GM19023 (cell line): ENCODE measurements around the gene LLCFC1.

ENCODE experiments used
- ATAC-seq: cut with Tn5 transposase; IDR thresholded peaks from one replicate; pipeline ENCODE4 v1.9.1; 2021; ENCODE audit warnings: mild to moderate bottlenecking, moderate library complexity; ENCODE audit not compliant: unreplicated experiment

The LLCFC1 gene

DNA sequence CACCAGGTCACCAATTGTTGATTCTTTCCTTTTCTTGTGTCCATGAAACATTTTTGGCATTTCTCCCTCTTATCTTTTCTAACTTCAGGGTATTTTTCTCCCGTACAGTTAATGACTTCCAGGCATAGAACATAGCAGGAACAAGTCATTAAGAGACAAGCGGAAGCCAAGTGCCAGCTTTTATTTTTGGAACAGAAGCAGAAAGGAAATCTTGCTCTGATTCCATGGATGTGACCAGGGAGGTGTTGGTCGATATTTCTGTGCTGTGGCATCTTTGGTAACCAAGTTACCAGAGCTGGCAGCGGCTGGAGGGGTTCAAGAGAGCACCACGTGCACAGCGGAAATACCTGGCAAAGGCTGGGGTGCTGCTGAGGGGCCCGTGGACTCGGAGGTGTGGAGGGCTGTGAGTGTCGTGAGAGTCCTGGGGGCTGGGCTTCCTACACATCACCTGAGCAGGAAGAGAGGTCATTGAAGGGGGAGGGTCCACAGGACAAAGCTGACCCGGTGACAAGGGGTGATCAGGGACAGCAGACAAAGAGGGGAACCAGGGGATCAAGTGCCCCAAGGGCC, 1.8 kb downstream of the LLCFC1 start:
- ATAC-seq, result no peak

GRCh38 chr7:142941541-142941940, 2.3 kb downstream of the LLCFC1 start:
- ATAC-seq, result no peak

DNA sequence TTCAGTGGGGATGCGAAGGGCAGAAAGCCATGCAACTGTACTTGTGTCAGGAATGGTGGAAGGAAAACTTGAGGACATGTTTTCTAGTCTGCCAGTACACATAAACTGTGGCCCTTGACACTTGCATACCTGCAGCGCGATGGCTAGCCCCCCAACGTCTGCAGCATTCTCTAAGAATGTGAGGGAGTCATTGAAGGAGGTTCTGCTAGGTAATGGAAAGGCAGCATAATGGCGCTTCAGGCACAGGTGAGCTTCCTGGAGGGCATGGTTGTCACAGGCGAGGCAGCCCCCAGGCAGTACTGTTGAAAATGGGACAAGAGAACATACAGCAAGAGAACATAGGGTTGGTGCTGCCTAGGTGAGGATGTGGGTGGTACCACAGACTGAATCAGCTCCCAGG, 3.5 kb downstream of the LLCFC1 start:
- ATAC-seq, result no peak

DNA sequence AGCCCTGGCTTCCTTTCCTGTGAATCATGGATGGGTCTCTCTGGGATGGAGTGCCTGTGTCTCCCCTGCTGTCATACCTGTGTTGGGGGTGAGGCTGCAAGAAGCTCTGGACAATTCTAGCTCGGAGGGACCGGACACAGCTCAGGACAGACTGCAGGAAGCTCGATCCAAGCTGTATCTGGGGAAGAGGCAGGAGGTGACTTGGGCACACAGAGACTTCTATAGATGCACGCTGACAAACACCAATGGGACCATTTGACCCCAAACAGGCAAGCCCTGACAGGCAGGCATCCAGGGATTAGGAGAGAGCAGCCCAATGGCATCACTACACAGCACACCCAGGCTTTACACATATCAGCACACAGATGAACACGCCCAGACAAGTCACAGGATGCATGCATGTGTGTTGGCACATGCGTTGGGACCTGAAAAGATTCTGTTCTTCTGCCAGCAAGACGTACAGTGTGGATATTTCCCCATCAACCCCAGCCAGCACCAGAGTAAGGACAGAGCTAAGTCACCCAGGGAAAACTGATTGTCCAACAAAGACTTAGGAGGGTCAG, 4.5 kb downstream of the LLCFC1 start:
- ATAC-seq, result no peak

- no peak for ATAC-seq
These were observed 5.7 kb downstream of the LLCFC1 start for GRCh38 chr7:142945001-142945400.

- no peak for ATAC-seq
These were observed 9.3 kb downstream of the LLCFC1 start for GRCh38 chr7:142948603-142949002.

GRCh38 chr7:142950235-142950634, 11.0 kb downstream of the LLCFC1 start:
- no peak for ATAC-seq

GRCh38 chr7:142954680-142955268, 15.5 kb downstream of the LLCFC1 start:
- ATAC-seq, result no peak

GRCh38 chr7:142956951-142957623, 17.8 kb downstream of the LLCFC1 start:
- no peak for ATAC-seq

GRCh38 chr7:142957723-142958122, 18.4 kb downstream of the LLCFC1 start:
- no peak for ATAC-seq

- no peak for ATAC-seq
These were observed 19.9 kb downstream of the LLCFC1 start for GRCh38 chr7:142959202-142959601.

DNA sequence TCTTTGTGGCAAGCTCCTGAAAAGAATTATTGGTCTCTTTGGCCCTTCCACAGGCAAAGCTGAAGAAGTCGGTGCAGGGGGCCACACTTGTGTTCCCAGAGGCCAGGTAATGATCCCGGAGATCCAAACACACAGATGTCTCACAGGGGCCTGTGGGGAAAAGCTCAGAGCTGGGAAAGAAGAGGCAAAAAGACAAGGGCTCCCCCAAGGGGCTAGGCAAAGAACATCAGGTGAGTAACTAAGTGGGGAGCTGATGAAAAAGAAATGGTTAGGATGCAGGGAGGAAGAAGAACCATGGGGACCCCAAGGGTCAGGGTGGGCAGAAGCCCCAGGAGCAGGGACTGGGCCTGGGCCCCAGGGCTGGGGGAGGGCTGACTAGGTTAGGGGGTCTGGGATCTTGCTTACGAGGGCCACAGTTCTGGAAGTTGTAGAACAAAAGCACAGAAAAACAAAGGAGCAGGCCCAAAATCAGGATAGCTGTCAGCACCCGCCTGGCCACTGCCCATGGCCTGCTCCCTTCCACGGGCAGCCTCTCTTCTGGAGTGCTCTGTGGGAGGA, 21.8 kb downstream of the LLCFC1 start:
- ATAC-seq, result no peak

DNA sequence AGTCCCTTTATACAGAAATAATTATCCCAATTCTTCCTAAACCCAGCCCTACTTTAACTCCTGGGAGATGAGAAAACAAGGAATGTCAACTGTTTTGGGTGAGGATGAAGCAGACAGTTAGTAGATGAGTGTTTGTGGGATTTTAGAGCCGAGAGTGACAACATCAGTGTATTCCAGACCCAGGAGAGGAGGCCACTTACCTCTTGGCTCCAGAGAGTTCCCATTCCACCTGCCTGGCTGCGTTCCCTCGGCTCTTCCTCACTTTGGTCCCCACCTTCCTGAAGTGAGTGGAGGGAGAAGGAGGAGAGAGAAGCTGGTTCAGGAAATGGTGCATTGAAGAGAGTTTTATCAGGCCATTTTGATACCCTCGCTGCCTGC, 22.3 kb downstream of the LLCFC1 start:
- ATAC-seq, result no peak

- ATAC-seq, result no peak
These were observed 23.0 kb downstream of the LLCFC1 start, which contains the start of gene KEL for GRCh38 chr7:142961973-142962926. KEL (minus strand) TSS chr7:142962363; CDS start chr7:142962206, 157 bp downstream.

DNA sequence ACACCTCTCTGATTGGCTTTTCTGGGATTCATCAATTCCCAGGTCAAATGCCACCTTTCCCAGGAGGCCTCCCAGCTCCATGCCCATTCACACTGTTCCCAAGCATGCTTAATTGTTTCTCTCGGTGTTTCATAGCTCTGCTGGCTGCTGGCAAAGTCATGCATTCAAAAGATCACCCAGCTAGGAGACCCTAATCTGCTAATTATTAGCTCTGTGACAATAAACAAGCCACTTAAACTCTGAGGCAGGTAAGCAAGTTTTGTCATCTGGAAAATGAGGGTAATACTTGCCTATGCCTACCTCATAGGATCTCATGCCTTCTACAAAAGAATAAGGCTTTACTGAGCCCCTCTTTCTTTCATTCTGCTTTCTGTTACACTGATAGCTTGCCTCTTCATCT, 23.7 kb downstream of the LLCFC1 start:
- ATAC-seq, result no peak

DNA sequence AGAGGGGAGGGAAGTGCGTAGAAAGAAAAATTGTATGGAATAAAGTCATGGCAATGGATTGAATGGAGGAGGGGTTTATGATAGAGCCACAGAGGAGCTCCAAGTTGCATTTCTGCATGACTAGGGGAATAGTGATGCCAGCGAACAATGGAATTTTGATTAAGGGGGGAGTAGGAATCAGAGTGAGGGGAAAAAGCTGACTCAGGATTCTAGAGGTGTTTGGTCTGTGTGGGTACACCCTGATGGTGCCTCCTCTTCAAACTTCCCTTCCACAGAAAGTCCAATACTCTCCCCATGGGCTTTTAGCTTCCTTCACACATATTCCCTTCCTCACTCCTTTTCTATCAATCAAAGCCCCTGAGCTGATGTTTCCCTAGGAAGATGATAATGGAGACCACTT, 24.7 kb downstream of the LLCFC1 start:
- ATAC-seq, result no peak

GRCh38 chr7:142964502-142965246, 25.4 kb downstream of the LLCFC1 start:
- ATAC-seq, result no peak

DNA sequence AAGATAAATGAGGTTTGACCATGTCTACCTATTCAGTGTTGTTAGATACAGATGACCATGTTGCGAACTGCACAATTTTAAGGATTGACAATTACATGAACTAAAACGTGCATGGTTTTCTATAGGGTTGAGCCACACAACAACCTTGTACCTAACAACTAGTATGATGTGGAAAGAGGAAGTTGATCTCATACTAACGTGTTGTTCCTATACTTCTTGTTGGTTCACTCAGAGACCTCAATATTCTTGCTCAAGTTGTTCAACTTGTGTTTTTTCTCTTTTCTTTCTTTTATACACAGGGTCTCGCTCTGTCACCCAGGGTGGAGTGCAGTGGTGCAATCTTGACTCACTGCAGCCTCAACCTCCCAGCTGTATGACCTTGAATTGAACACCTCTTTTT, 28.9 kb downstream of the LLCFC1 start:
- ATAC-seq, result no peak

GRCh38 chr7:142969183-142969582, 29.9 kb downstream of the LLCFC1 start:
- ATAC-seq, result no peak

- ATAC-seq, result no peak
These were observed 35.3 kb downstream of the LLCFC1 start for GRCh38 chr7:142974626-142975025.
